Measurements from ENCODE around the gene ATP2B2.
A peak's percentile ranks its signal among the peaks of the same experiment; 100 is the strongest.

The ATP2B2 gene

GRCh38 chr3:10341901-10342398 is 163.4 kb downstream of the ATP2B2 start:
- Histone ChIP-seq H3K4me3 (no peak overlapping the region), H3K9ac (peak overlapping the region in 2 of 11 experiments; percentile 2 to 9; a peak in 2 of 22 replicates), H3K4me2 (peak overlapping the region in 4 of 11 experiments; percentile 21 to 85 (median 42); a peak in 4 of 22 replicates), H3K36me3 (peaks cover 0 to 29% (median 0%) of the 10 kb centered on the region in 11 experiments; a peak in 5 of 22 replicates), H3K9me3 (replicated peaks in 1 of 11) (no peaks in the 10 kb centered on the region), H3K4me1 (peaks cover 22 to 100% (median 89%) of the 10 kb centered on the region in 10 experiments), H3K27me3 (no peaks in the 10 kb centered on the region), H4K20me1 (no peaks in the 10 kb centered on the region; a peak in 1 of 22 replicates), H3K27ac (peak overlapping the region in 2 of 11 experiments; percentile 13 to 16; a peak in 2 of 22 replicates)
- TF ChIP-seq Cebpa-rat (IDR thresholded peaks at IDR 0.05): no peak

GRCh38 chr3:10340476-10340875 is 164.9 kb downstream of the ATP2B2 start:
- TF ChIP-seq Cebpa-rat (IDR thresholded peaks at IDR 0.05): no peak
- no peaks in the 10 kb centered on the region for H3K27me3 ChIP-seq
- peaks cover 24 to 100% (median 89%) of the 10 kb centered on the region in 10 experiments for H3K4me1 ChIP-seq
- peak overlapping the region in 3 of 11 experiments; percentile 3 to 72 (median 69); a peak in 3 of 22 replicates for H3K9ac ChIP-seq
- no peak overlapping the region for H3K27ac ChIP-seq
- H4K20me1 ChIP-seq: no peaks in the 10 kb centered on the region; a peak in 1 of 22 replicates
- H3K4me2 ChIP-seq: peak overlapping the region in 8 of 11 experiments; percentile 88 to 99 (median 95); a peak in 12 of 22 replicates
- H3K4me3 ChIP-seq: no peak overlapping the region
- H3K9me3 ChIP-seq (replicated peaks in 1 of 11): no peaks in the 10 kb centered on the region
- peaks cover 0 to 29% (median 0%) of the 10 kb centered on the region in 11 experiments; a peak in 5 of 22 replicates for H3K36me3 ChIP-seq

GRCh38 chr3:10340046-10340445 is 165.3 kb downstream of the ATP2B2 start:
- Histone ChIP-seq H3K27me3 (no peaks in the 10 kb centered on the region), H3K27ac (peak overlapping the region in 3 of 11 experiments; percentile 73 to 76 (median 73); a peak in 4 of 22 replicates), H3K4me1 (peaks cover 28 to 100% (median 89%) of the 10 kb centered on the region in 10 experiments), H4K20me1 (no peaks in the 10 kb centered on the region; a peak in 1 of 22 replicates), H3K9ac (peak overlapping the region in 4 of 11 experiments; percentile 64 to 72 (median 69); a peak in 6 of 22 replicates), H3K4me2 (peak overlapping the region in 8 of 11 experiments; percentile 88 to 99 (median 95); a peak in 15 of 22 replicates), H3K4me3 (no peak overlapping the region), H3K36me3 (peaks cover 0 to 29% (median 0%) of the 10 kb centered on the region in 11 experiments; a peak in 5 of 22 replicates), H3K9me3 (replicated peaks in 1 of 11) (no peaks in the 10 kb centered on the region)
- TF ChIP-seq Cebpa-rat (IDR thresholded peaks at IDR 0.05): no peak

GRCh38 chr3:10339376-10339955 is 165.9 kb downstream of the ATP2B2 start:
- Histone ChIP-seq H3K27me3 (no peaks in the 10 kb centered on the region), H4K20me1 (peaks cover 0 to 2% (median 0%) of the 10 kb centered on the region in 11 experiments; a peak in 1 of 22 replicates), H3K9me3 (replicated peaks in 1 of 11) (no peaks in the 10 kb centered on the region), H3K36me3 (peaks cover 0 to 29% (median 0%) of the 10 kb centered on the region in 11 experiments; a peak in 5 of 22 replicates), H3K4me3 (peak overlapping the region in 4 of 10 experiments; percentile 2 to 36 (median 14); a peak in 4 of 20 replicates), H3K27ac (peak overlapping the region in 9 of 11 experiments; percentile 46 to 76 (median 66); a peak in 17 of 22 replicates), H3K4me2 (peak overlapping the region; percentile 82 to 99 (median 94)), H3K4me1 (peaks cover 31 to 100% (median 89%) of the 10 kb centered on the region in 10 experiments), H3K9ac (peak overlapping the region in 9 of 11 experiments; percentile 39 to 72 (median 64); a peak in 17 of 22 replicates)
- no peak for TF ChIP-seq Cebpa-rat (IDR thresholded peaks at IDR 0.05)

- Histone ChIP-seq H3K36me3 (peaks cover 0 to 29% (median 0%) of the 10 kb centered on the region in 11 experiments; a peak in 5 of 22 replicates), H3K4me1 (peaks cover 37 to 100% (median 89%) of the 10 kb centered on the region in 10 experiments), H3K9ac (peak overlapping the region; percentile 22 to 72 (median 58); a peak in 19 of 22 replicates), H3K27me3 (no peaks in the 10 kb centered on the region), H3K9me3 (replicated peaks in 1 of 11) (no peaks in the 10 kb centered on the region), H3K4me2 (peak overlapping the region; percentile 82 to 99 (median 94)), H3K4me3 (peak overlapping the region in 5 of 10 experiments; percentile 2 to 36 (median 16); a peak in 5 of 20 replicates), H4K20me1 (0 out of 22 replicates have a peak, but pooled peaks cover 0 to 5% (median 0%) of the 10 kb centered on the region in 11 experiments), H3K27ac (peak overlapping the region in 9 of 11 experiments; percentile 46 to 76 (median 66); a peak in 19 of 22 replicates)
- no peak for TF ChIP-seq Cebpa-rat (IDR thresholded peaks at IDR 0.05)
Measured at GRCh38 chr3:10338591-10339353, 166.6 kb downstream of the ATP2B2 start.

- H3K36me3 ChIP-seq: peaks cover 0 to 29% (median 0%) of the 10 kb centered on the region in 11 experiments; a peak in 5 of 22 replicates
- H3K4me1 ChIP-seq: peaks cover 44 to 100% (median 91%) of the 10 kb centered on the region in 10 experiments
- peak overlapping the region in 8 of 11 experiments; percentile 30 to 76 (median 68); a peak in 12 of 22 replicates for H3K27ac ChIP-seq
- peak overlapping the region in 4 of 10 experiments; percentile 5 to 36 (median 11); a peak in 3 of 20 replicates for H3K4me3 ChIP-seq
- peak overlapping the region; percentile 82 to 99 (median 94) for H3K4me2 ChIP-seq
- no peak for TF ChIP-seq Cebpa-rat (IDR thresholded peaks at IDR 0.05)
- H4K20me1 ChIP-seq: 0 out of 22 replicates have a peak, but pooled peaks cover 0 to 5% (median 0%) of the 10 kb centered on the region in 11 experiments
- H3K27me3 ChIP-seq: no peaks in the 10 kb centered on the region
- peak overlapping the region in 8 of 11 experiments; percentile 2 to 72 (median 44); a peak in 11 of 22 replicates for H3K9ac ChIP-seq
- no peaks in the 10 kb centered on the region for H3K9me3 ChIP-seq (replicated peaks in 1 of 11)
Measured at GRCh38 chr3:10338164-10338470, 167.3 kb downstream of the ATP2B2 start.

- no peak for TF ChIP-seq Cebpa-rat (IDR thresholded peaks at IDR 0.05)
- Histone ChIP-seq H3K36me3 (peaks cover 0 to 24% (median 0%) of the 10 kb centered on the region in 11 experiments; a peak in 5 of 22 replicates), H3K4me3 (peak overlapping the region in 2 of 10 experiments; percentile 5 to 6; a peak in 1 of 20 replicates), H3K4me2 (peak overlapping the region; percentile 82 to 99 (median 94)), H3K27me3 (no peaks in the 10 kb centered on the region), H3K4me1 (peaks cover 49 to 100% (median 91%) of the 10 kb centered on the region in 10 experiments), H3K27ac (peak overlapping the region in 8 of 11 experiments; percentile 30 to 76 (median 68); a peak in 13 of 22 replicates), H3K9me3 (replicated peaks in 1 of 11) (no peaks in the 10 kb centered on the region), H4K20me1 (0 out of 22 replicates have a peak, but pooled peaks cover 0 to 5% (median 0%) of the 10 kb centered on the region in 11 experiments), H3K9ac (peak overlapping the region in 8 of 11 experiments; percentile 2 to 72 (median 44); a peak in 11 of 22 replicates)
Measured at GRCh38 chr3:10337323-10338163, 167.8 kb downstream of the ATP2B2 start.

Measured in BLaER1 treated with 17β-estradiol and CSF1 and Interleukin-3, amounts not matched to agents 10 nM and 100 nM (cell line).